ENCODE measurements around the gene VSX1. TPM values are rescaled to one million over a fixed set of nuclear protein-coding genes. Genes with fewer than 3 reads are reported as not detected.

The VSX1 gene
- total and polyA plus RNA-seq, 2 donors (not counting 1 experiment from before 2014, with no cell fraction given): not detected

DNA sequence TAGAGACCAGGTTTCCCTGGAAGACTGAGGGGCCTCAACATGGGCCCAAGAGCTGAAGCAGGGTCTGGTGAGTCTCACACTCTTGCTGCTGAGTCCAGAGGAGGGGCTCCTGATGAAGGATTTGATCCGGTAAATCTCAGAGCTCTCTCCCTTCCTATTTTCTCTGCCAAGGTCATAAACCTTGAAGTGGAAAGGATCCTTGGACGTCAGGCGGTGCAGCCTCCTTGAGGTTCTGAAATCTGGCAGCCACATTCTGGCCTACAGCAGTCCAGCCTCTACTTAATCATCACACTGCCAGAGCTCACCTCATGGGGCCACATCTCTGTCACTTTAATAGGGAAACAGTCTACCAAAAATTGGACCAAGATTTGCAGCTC is 48.0 kb downstream of the VSX1 start:
- TF ChIP-seq, protein P1, sequence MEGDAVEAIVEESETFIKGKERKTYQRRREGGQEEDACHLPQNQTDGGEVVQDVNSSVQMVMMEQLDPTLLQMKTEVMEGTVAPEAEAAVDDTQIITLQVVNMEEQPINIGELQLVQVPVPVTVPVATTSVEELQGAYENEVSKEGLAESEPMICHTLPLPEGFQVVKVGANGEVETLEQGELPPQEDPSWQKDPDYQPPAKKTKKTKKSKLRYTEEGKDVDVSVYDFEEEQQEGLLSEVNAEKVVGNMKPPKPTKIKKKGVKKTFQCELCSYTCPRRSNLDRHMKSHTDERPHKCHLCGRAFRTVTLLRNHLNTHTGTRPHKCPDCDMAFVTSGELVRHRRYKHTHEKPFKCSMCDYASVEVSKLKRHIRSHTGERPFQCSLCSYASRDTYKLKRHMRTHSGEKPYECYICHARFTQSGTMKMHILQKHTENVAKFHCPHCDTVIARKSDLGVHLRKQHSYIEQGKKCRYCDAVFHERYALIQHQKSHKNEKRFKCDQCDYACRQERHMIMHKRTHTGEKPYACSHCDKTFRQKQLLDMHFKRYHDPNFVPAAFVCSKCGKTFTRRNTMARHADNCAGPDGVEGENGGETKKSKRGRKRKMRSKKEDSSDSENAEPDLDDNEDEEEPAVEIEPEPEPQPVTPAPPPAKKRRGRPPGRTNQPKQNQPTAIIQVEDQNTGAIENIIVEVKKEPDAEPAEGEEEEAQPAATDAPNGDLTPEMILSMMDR (conservative IDR thresholded peaks at IDR 0.05 in 1 of 2, IDR thresholded peaks at IDR 0.05 in 1 of 2; ENCODE audit: low read depth in 1 of 2, low read length in 2 of 2): no peak
- no peak for TF ChIP-seq EZH2 (IDR thresholded peaks at IDR 0.05; ENCODE audit: low read length, missing control alignments)
- no peaks in the 10 kb centered on the region for H3K79me2 ChIP-seq (ENCODE audit: control insufficient read depth, insufficient read depth, low read length)

DNA sequence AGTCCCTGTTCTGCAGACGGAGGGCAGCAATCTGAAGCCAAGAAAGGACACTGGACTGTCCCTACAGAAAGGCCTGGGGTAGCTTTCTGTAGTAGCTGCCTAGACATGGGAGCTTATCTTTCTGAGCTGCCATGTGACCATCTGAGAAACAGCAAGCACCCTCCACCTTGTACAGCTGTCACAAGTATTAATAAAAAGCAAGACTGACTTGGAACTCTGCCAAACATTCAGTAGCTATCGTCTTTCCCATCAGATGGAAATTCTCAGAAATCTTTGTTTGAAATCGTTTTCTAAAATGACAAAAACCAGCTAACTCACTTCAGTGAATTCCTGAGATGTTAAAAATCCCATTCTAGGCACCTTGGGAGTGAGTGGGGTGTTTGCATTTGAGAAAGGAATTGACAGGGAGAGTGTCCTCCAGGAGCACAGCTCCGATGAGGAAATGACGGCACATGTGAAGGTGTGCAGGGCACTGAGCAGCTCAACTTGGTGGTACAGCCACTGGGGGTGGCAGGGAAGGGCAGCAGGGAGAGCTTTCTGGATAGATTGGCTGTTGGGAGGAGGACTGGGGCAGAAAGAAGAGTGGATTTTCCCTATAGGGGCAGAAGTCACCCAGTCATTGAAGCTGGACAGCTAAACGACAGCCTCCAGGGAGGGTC is 48.5 kb downstream of the VSX1 start:
- H3K79me2 ChIP-seq (ENCODE audit: control insufficient read depth, insufficient read depth, low read length): no peaks in the 10 kb centered on the region
- no peak overlapping the region for H3K4me2 ChIP-seq (ENCODE audit: extremely low read depth, insufficient read depth, low read length)
- no peaks in the 10 kb centered on the region for H3K9me3 ChIP-seq (ENCODE audit: control insufficient read depth, insufficient read depth, low read depth, low read length)
- no peak overlapping the region for H3K9ac ChIP-seq (ENCODE audit: insufficient read depth, low read length)
- peak in 1 of 2 donors; percentile 2 for DNase-seq (ENCODE audit: low read depth in 2 of 2)
- H3K4me1 ChIP-seq (ENCODE audit: control insufficient read depth, extremely low read depth, insufficient read depth, low read length): no peaks in the 10 kb centered on the region
- H3K4me3 ChIP-seq (replicated peaks in 1 of 4; ENCODE audit: control extremely low read depth in 1 of 4, insufficient read depth in 1 of 4, low read depth in 3 of 4, low read length in 4 of 4): no peak overlapping the region
- H3K36me3 ChIP-seq (ENCODE audit: control insufficient read depth, insufficient read depth, low read length): no peaks in the 10 kb centered on the region
- no peak overlapping the region for H3K27ac ChIP-seq (ENCODE audit: insufficient read depth, low read length)
- H2AFZ ChIP-seq (ENCODE audit: low read length): no peak overlapping the region
- no peaks in the 10 kb centered on the region for H4K20me1 ChIP-seq (ENCODE audit: control insufficient read depth, extremely low read depth, insufficient read depth, low read length)
- H3K27me3 ChIP-seq (ENCODE audit: control insufficient read depth, insufficient read depth, low read length): peaks cover 3% of the 10 kb centered on the region
- no peak for TF ChIP-seq EZH2 (IDR thresholded peaks at IDR 0.05; ENCODE audit: low read length, missing control alignments)
- TF ChIP-seq, protein P1 (conservative IDR thresholded peaks at IDR 0.05 in 1 of 2, IDR thresholded peaks at IDR 0.05 in 1 of 2; ENCODE audit: low read depth in 1 of 2, low read length in 2 of 2): no peak

More for the DNA sequence above, 48.0 kb downstream of the VSX1 start:
- Histone ChIP-seq H4K20me1 (ENCODE audit: control insufficient read depth, extremely low read depth, insufficient read depth, low read length) (no peaks in the 10 kb centered on the region), H2AFZ (ENCODE audit: low read length) (no peak overlapping the region), H3K4me2 (ENCODE audit: extremely low read depth, insufficient read depth, low read length) (no peak overlapping the region), H3K9me3 (ENCODE audit: control insufficient read depth, insufficient read depth, low read depth, low read length) (no peaks in the 10 kb centered on the region), H3K4me3 (replicated peaks in 1 of 4; ENCODE audit: control extremely low read depth in 1 of 4, insufficient read depth in 1 of 4, low read depth in 3 of 4, low read length in 4 of 4) (no peak overlapping the region), H3K27me3 (ENCODE audit: control insufficient read depth, insufficient read depth, low read length) (peaks cover 3% of the 10 kb centered on the region), H3K36me3 (ENCODE audit: control insufficient read depth, insufficient read depth, low read length) (no peaks in the 10 kb centered on the region), H3K4me1 (ENCODE audit: control insufficient read depth, extremely low read depth, insufficient read depth, low read length) (no peaks in the 10 kb centered on the region), H3K9ac (ENCODE audit: insufficient read depth, low read length) (no peak overlapping the region), H3K27ac (ENCODE audit: insufficient read depth, low read length) (no peak overlapping the region)
- DNase-seq (ENCODE audit: low read depth in 2 of 2): no peak

DNA sequence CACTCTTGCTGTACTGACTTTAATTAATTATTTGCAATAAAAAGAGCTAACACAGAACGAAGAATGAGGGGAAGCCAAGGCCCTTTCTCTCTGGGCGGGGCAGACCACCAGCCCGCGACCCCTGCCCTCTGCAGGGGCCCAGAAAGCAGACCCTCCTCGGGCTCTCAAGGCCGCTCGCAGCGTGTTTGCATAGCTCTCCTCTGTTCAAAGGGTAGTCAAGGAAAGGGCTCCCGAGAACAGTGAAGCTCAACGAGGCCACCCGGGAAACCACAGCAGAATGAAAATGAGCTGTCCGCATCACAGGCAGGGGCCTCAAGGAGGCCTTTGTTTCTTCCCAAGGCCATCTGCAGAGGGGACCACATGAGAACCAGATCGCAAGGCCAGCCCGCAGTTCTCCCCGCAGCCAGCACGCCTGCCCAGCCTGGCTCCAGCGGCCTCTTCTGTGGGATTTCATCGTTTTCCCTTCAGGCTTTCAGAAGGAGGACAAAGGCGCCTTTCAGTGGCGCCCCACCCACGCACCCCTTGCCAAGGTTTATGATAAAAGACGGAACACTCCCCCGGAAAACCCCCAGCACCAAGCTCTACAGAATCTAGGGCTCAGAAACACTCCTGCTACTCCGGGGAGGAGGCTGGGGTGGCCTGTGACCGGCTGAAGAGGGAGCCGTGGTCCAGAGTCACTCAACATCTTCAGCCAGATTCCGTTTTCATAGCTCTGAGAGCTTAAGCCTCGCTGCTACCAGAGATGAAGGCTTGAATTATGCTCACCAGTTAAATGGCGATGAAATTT is 49.3 kb downstream of the VSX1 start:
- peak in 1 of 2 donors; percentile 48 for DNase-seq (ENCODE audit: low read depth in 2 of 2)
- no peak overlapping the region for H3K9ac ChIP-seq (ENCODE audit: insufficient read depth, low read length)
- no peak for TF ChIP-seq EZH2 (IDR thresholded peaks at IDR 0.05; ENCODE audit: low read length, missing control alignments)
- TF ChIP-seq, protein P1 (conservative IDR thresholded peaks at IDR 0.05 in 1 of 2, IDR thresholded peaks at IDR 0.05 in 1 of 2; ENCODE audit: low read depth in 1 of 2, low read length in 2 of 2): no peak
- no peaks in the 10 kb centered on the region for H3K4me1 ChIP-seq (ENCODE audit: control insufficient read depth, extremely low read depth, insufficient read depth, low read length)
- H4K20me1 ChIP-seq (ENCODE audit: control insufficient read depth, extremely low read depth, insufficient read depth, low read length): no peaks in the 10 kb centered on the region
- H3K4me2 ChIP-seq (ENCODE audit: extremely low read depth, insufficient read depth, low read length): no peak overlapping the region
- peaks cover 3% of the 10 kb centered on the region for H3K27me3 ChIP-seq (ENCODE audit: control insufficient read depth, insufficient read depth, low read length)
- H3K27ac ChIP-seq (ENCODE audit: insufficient read depth, low read length): no peak overlapping the region
- H3K9me3 ChIP-seq (ENCODE audit: control insufficient read depth, insufficient read depth, low read depth, low read length): no peaks in the 10 kb centered on the region
- no peaks in the 10 kb centered on the region for H3K79me2 ChIP-seq (ENCODE audit: control insufficient read depth, insufficient read depth, low read length)
- H3K36me3 ChIP-seq (ENCODE audit: control insufficient read depth, insufficient read depth, low read length): no peaks in the 10 kb centered on the region
- no peak overlapping the region for H2AFZ ChIP-seq (ENCODE audit: low read length)
- H3K4me3 ChIP-seq (replicated peaks in 1 of 4; ENCODE audit: control extremely low read depth in 1 of 4, insufficient read depth in 1 of 4, low read depth in 3 of 4, low read length in 4 of 4): no peak overlapping the region
